Fibroblast of skin of scalp (primary cell): Measurements from ENCODE around the gene ZBTB7C.

Source experiments
- DNase-seq: peaks from one replicate; pipeline ENCODE4 v3.0.0-alpha.2; 2013

ZBTB7C gene

GRCh38 chr18:48136827-48137373 is 272.3 kb downstream of the ZBTB7C start:
- no peak for DNase-seq

- no peak for DNase-seq
Measured at GRCh38 chr18:48136051-48136826, 272.9 kb downstream of the ZBTB7C start.

GRCh38 chr18:48135436-48135966 is 273.7 kb downstream of the ZBTB7C start:
- DNase-seq = no peak

GRCh38 chr18:48134609-48135008 is 274.6 kb downstream of the ZBTB7C start:
- no peak for DNase-seq

- no peak for DNase-seq
Measured at GRCh38 chr18:48133671-48134251, 275.4 kb downstream of the ZBTB7C start.

GRCh38 chr18:48132797-48133655 is 276.2 kb downstream of the ZBTB7C start:
- DNase-seq = no peak

GRCh38 chr18:48131042-48131441 is 278.1 kb downstream of the ZBTB7C start:
- DNase-seq = no peak

- DNase-seq = no peak
Measured at GRCh38 chr18:48129621-48130082, 279.5 kb downstream of the ZBTB7C start.

- no peak for DNase-seq
Measured at GRCh38 chr18:48127606-48128005, 281.6 kb downstream of the ZBTB7C start.

GRCh38 chr18:48126240-48126639 is 282.9 kb downstream of the ZBTB7C start:
- DNase-seq = no peak

- no peak for DNase-seq
Measured at GRCh38 chr18:48125724-48126123, 283.5 kb downstream of the ZBTB7C start.

GRCh38 chr18:48124857-48125626 is 284.1 kb downstream of the ZBTB7C start:
- DNase-seq = no peak

GRCh38 chr18:48123941-48124340 is 285.2 kb downstream of the ZBTB7C start:
- DNase-seq = no peak

GRCh38 chr18:48123324-48123723 is 285.9 kb downstream of the ZBTB7C start:
- no peak for DNase-seq

- no peak for DNase-seq
Measured at GRCh38 chr18:48122816-48123215, 286.4 kb downstream of the ZBTB7C start.

- no peak for DNase-seq
Measured at GRCh38 chr18:48122376-48122775, 286.8 kb downstream of the ZBTB7C start.

GRCh38 chr18:48121752-48122151 is 287.4 kb downstream of the ZBTB7C start:
- DNase-seq = no peak

GRCh38 chr18:48119204-48119603 is 290.0 kb downstream of the ZBTB7C start:
- DNase-seq = no peak

GRCh38 chr18:48116873-48117630 is 292.1 kb downstream of the ZBTB7C start:
- DNase-seq = no peak

GRCh38 chr18:48116017-48116416 is 293.2 kb downstream of the ZBTB7C start:
- no peak for DNase-seq

GRCh38 chr18:48113691-48114090 is 295.5 kb downstream of the ZBTB7C start:
- no peak for DNase-seq
